Ectodermal cell (in vitro differentiated cells): ENCODE results near the gene KRT38.

ENCODE experiments used
- H3K27ac ChIP-seq: 2 replicates; pipeline ENCODE4 v1.7.0; 2013; ENCODE audit warnings: mild to moderate bottlenecking, low read depth, low read length; ENCODE audit not compliant: insufficient read depth, poor library complexity, severe bottlenecking
- H3K27me3 ChIP-seq: 2 replicates; pipeline ENCODE4 v1.7.0; 2013; ENCODE audit warnings: mild to moderate bottlenecking, low read length; ENCODE audit not compliant: insufficient read depth, control insufficient read depth, poor library complexity, severe bottlenecking
- H3K36me3 ChIP-seq: one replicate; pipeline ENCODE4 v1.7.0; 2013; ENCODE audit warnings: low read length; ENCODE audit not compliant: control insufficient read depth, insufficient read depth
- H3K4me1 ChIP-seq: one replicate; pipeline ENCODE4 v1.7.0; 2013; ENCODE audit warnings: low read length; ENCODE audit not compliant: control insufficient read depth, insufficient read depth
- H3K4me3 ChIP-seq: 2 replicates; pipeline ENCODE4 v1.7.0; 2013; ENCODE audit warnings: low read depth, low read length, control low read depth; ENCODE audit not compliant: insufficient read depth
- H3K9me3 ChIP-seq: 2 replicates; pipeline ENCODE4 v1.7.0; 2013; ENCODE audit warnings: mild to moderate bottlenecking, low read length, moderate library complexity; ENCODE audit not compliant: control insufficient read depth
- WGBS, 2 experiments: methylation state at CpG; one replicate each; pipeline ENCODE4 v1.1.7; 2013; ENCODE audit warnings: missing lambda C conversion rate in 2 of 2; 5-methylcytosine and 5-hydroxymethylcytosine counted together

Gene KRT38

GRCh38 chr17:41480136-41480535, 39.4 kb upstream of the KRT38 start:
- Histone ChIP-seq H3K27ac (no peak overlapping the region), H3K36me3 (no peaks in the 10 kb centered on the region), H3K4me1 (peaks cover 4% of the 10 kb centered on the region), H3K4me3 (no peak overlapping the region), H3K27me3 (no peaks in the 10 kb centered on the region), H3K9me3 (no peaks in the 10 kb centered on the region)
- WGBS, 2 experiments, result 65 to 76% methylated on average over 2 of the region's 2 CpGs

GRCh38 chr17:41478237-41478636, 37.5 kb upstream of the KRT38 start:
- WGBS, 2 experiments, result 92 to 94% methylated on average over 8 of the region's 8 CpGs
- no peaks in the 10 kb centered on the region for H3K27me3 ChIP-seq
- no peak overlapping the region for H3K4me3 ChIP-seq
- no peaks in the 10 kb centered on the region for H3K9me3 ChIP-seq
- no peaks in the 10 kb centered on the region for H3K36me3 ChIP-seq
- no peaks in the 10 kb centered on the region for H3K4me1 ChIP-seq
- no peak overlapping the region for H3K27ac ChIP-seq

- Histone ChIP-seq H3K4me1 (no peaks in the 10 kb centered on the region), H3K4me3 (no peak overlapping the region), H3K9me3 (no peaks in the 10 kb centered on the region), H3K27me3 (no peaks in the 10 kb centered on the region), H3K36me3 (no peaks in the 10 kb centered on the region), H3K27ac (no peak overlapping the region)
- WGBS, 2 experiments, result 94% methylated on average over 22 of the region's 22 CpGs
Observed at GRCh38 chr17:41476866-41477815, 36.4 kb upstream of the KRT38 start.

- Histone ChIP-seq H3K36me3 (no peaks in the 10 kb centered on the region), H3K27me3 (no peaks in the 10 kb centered on the region), H3K27ac (no peak overlapping the region), H3K4me3 (no peak overlapping the region), H3K9me3 (no peaks in the 10 kb centered on the region), H3K4me1 (no peaks in the 10 kb centered on the region)
- 96 to 99% methylated on average over 4 of the region's 4 CpGs for WGBS, 2 experiments
Observed at GRCh38 chr17:41475421-41475820, 34.6 kb upstream of the KRT38 start.

GRCh38 chr17:41474863-41475262, 34.1 kb upstream of the KRT38 start:
- no peak overlapping the region for H3K27ac ChIP-seq
- no peaks in the 10 kb centered on the region for H3K4me1 ChIP-seq
- H3K4me3 ChIP-seq, result no peak overlapping the region
- no peaks in the 10 kb centered on the region for H3K27me3 ChIP-seq
- H3K36me3 ChIP-seq, result no peaks in the 10 kb centered on the region
- 89 to 90% methylated on average over 8 of the region's 8 CpGs for WGBS, 2 experiments
- no peaks in the 10 kb centered on the region for H3K9me3 ChIP-seq

GRCh38 chr17:41468346-41468745, 27.6 kb upstream of the KRT38 start:
- no peak overlapping the region for H3K4me3 ChIP-seq
- H3K9me3 ChIP-seq, result no peaks in the 10 kb centered on the region
- H3K27ac ChIP-seq, result no peak overlapping the region
- H3K27me3 ChIP-seq, result no peaks in the 10 kb centered on the region
- no peaks in the 10 kb centered on the region for H3K36me3 ChIP-seq
- no peaks in the 10 kb centered on the region for H3K4me1 ChIP-seq

- no peaks in the 10 kb centered on the region for H3K4me1 ChIP-seq
- H3K27ac ChIP-seq, result no peak overlapping the region
- H3K9me3 ChIP-seq, result no peaks in the 10 kb centered on the region
- no peaks in the 10 kb centered on the region for H3K36me3 ChIP-seq
- 90 to 96% methylated on average over 4 of the region's 4 CpGs for WGBS, 2 experiments
- H3K4me3 ChIP-seq, result no peak overlapping the region
- no peaks in the 10 kb centered on the region for H3K27me3 ChIP-seq
Observed at GRCh38 chr17:41467561-41467960, 26.8 kb upstream of the KRT38 start.

- 95 to 96% methylated on average over 14 of the region's 14 CpGs for WGBS, 2 experiments
- H3K36me3 ChIP-seq, result no peaks in the 10 kb centered on the region
- no peak within 1 kb of the TSS for H3K4me3 ChIP-seq
- H3K27ac ChIP-seq, result no peak within 1 kb of the TSS
- H3K4me1 ChIP-seq, result no peaks in the 10 kb centered on the region
- H3K27me3 ChIP-seq, result no peaks in the 10 kb centered on the region
- no peaks in the 10 kb centered on the region for H3K9me3 ChIP-seq
Observed at GRCh38 chr17:41466988-41467387, 26.2 kb upstream of the KRT38 start, which contains the start of gene KRT32. Gene KRT32, minus strand, starts transcription at chr17:41467386. Its CDS starts 61 bp downstream, at chr17:41467325.

- Histone ChIP-seq H3K27me3 (no peaks in the 10 kb centered on the region), H3K36me3 (no peaks in the 10 kb centered on the region)
- 91 to 94% methylated on average over 6 of the region's 6 CpGs for WGBS, 2 experiments
Observed at GRCh38 chr17:41464682-41465081, 23.9 kb upstream of the KRT38 start.

GRCh38 chr17:41464173-41464572, 23.4 kb upstream of the KRT38 start:
- Histone ChIP-seq H3K27ac (no peak overlapping the region), H3K27me3 (no peaks in the 10 kb centered on the region), H3K36me3 (no peaks in the 10 kb centered on the region), H3K4me1 (no peaks in the 10 kb centered on the region), H3K9me3 (no peaks in the 10 kb centered on the region), H3K4me3 (no peak overlapping the region)
- 93 to 94% methylated on average over 11 of the region's 11 CpGs for WGBS, 2 experiments

More at GRCh38 chr17:41464682-41465081, 23.9 kb upstream of the KRT38 start:
- no peaks in the 10 kb centered on the region for H3K9me3 ChIP-seq
- no peak overlapping the region for H3K27ac ChIP-seq
- no peak overlapping the region for H3K4me3 ChIP-seq
- H3K4me1 ChIP-seq, result no peaks in the 10 kb centered on the region
